Fibroblast of lung (primary cell): ENCODE results near the gene GADD45G.

Experiments
- EZH2 ChIP-seq: IDR thresholded peaks from 2 replicates; pipeline ENCODE4 v1.5.1; 2012; ENCODE audit warnings: low read length, control low read depth, mild to moderate bottlenecking; ENCODE audit errors: missing control alignments
- TF ChIP-seq, protein P1 (sequence below), 2 donors: IDR thresholded peaks in 1 of 2; conservative IDR thresholded peaks in 1 of 2; 1 replicate in 1 of 2; 2 replicates in 1 of 2; pipeline ENCODE4 v1.5.1; 2011 to 2012; ENCODE audit warnings: low read length in 2 of 2, control low read depth in 1 of 2, inconsistent platforms in 1 of 2, low read depth in 1 of 2, mild to moderate bottlenecking in 1 of 2

DNA sequence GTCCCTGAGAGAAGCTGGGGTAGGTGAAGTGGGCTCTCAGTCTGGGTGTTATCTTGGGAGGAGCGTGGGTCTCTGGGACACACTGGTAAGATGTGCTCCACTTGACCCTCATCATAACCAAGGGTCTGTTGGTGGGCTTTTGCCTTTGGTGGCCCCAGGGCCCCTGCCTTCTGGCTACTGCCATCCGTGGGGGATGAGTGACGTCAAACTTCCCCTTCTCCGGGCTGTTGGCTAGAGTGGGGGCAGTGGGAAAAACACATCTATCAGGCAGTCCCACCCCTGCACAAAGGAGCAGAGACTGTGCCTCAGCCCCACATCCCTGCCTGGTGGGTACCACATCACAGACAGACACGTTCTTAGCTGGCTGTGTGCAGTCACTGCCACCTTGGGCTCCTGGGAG lies 35.1 kb downstream of the GADD45G start:
- TF ChIP-seq, protein P1, sequence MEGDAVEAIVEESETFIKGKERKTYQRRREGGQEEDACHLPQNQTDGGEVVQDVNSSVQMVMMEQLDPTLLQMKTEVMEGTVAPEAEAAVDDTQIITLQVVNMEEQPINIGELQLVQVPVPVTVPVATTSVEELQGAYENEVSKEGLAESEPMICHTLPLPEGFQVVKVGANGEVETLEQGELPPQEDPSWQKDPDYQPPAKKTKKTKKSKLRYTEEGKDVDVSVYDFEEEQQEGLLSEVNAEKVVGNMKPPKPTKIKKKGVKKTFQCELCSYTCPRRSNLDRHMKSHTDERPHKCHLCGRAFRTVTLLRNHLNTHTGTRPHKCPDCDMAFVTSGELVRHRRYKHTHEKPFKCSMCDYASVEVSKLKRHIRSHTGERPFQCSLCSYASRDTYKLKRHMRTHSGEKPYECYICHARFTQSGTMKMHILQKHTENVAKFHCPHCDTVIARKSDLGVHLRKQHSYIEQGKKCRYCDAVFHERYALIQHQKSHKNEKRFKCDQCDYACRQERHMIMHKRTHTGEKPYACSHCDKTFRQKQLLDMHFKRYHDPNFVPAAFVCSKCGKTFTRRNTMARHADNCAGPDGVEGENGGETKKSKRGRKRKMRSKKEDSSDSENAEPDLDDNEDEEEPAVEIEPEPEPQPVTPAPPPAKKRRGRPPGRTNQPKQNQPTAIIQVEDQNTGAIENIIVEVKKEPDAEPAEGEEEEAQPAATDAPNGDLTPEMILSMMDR (conservative IDR thresholded peaks at IDR 0.05 in 1 of 2, IDR thresholded peaks at IDR 0.05 in 1 of 2; ENCODE audit: low read depth in 1 of 2, low read length in 2 of 2): no peak
- TF ChIP-seq EZH2: no peak
